Ishikawa (cell line): ENCODE measurements around the gene SCGB2A2.

Experiments
- CEBPB ChIP-seq: IDR thresholded peaks from 2 replicates; pipeline ENCODE4 v1.6.1; 2012
- CREB1 ChIP-seq: IDR thresholded peaks from 2 replicates; pipeline ENCODE4 v1.6.1; 2012; ENCODE audit warnings: low read depth
- EGR1 ChIP-seq: IDR thresholded peaks from 2 replicates; pipeline ENCODE4 v1.6.1; 2012
- EP300 ChIP-seq: IDR thresholded peaks from 2 replicates; pipeline ENCODE4 v1.6.1; 2012; ENCODE audit warnings: borderline replicate concordance
- FOXM1 ChIP-seq: IDR thresholded peaks from 2 replicates; pipeline ENCODE4 v1.6.1; 2012; ENCODE audit warnings: low read depth, borderline replicate concordance
- MAX ChIP-seq: IDR thresholded peaks from 2 replicates; pipeline ENCODE4 v1.6.1; 2012
- NFIC ChIP-seq: IDR thresholded peaks from 2 replicates; pipeline ENCODE4 v1.6.1; 2012
- RAD21 ChIP-seq: IDR thresholded peaks from 2 replicates; pipeline ENCODE4 v1.6.1; 2012; ENCODE audit warnings: low read depth
- REST ChIP-seq: IDR thresholded peaks from 2 replicates; pipeline ENCODE4 v1.6.1; 2012; ENCODE audit warnings: low read depth, mild to moderate bottlenecking
- TAF1 ChIP-seq: IDR thresholded peaks from 2 replicates; pipeline ENCODE4 v1.6.1; 2012; ENCODE audit warnings: low read depth, mild to moderate bottlenecking
- TCF12 ChIP-seq: IDR thresholded peaks from 2 replicates; pipeline ENCODE4 v1.6.1; 2012; ENCODE audit warnings: low read depth
- TEAD4 ChIP-seq: IDR thresholded peaks from 2 replicates; pipeline ENCODE4 v1.6.1; 2012
- USF1 ChIP-seq: IDR thresholded peaks from 2 replicates; pipeline ENCODE4 v1.6.1; 2012
- YY1 ChIP-seq: IDR thresholded peaks from 2 replicates; pipeline ENCODE4 v1.6.1; 2012; ENCODE audit warnings: low read depth
- ZBTB7A ChIP-seq: IDR thresholded peaks from 2 replicates; pipeline ENCODE4 v1.6.1; 2012; ENCODE audit warnings: low read depth

The SCGB2A2 gene

GRCh38 chr11:62269654-62270278 is at the start of gene SCGB2A2:
TSS of gene SCGB2A2 (plus strand) at chr11:62270158. CDS start at chr11:62270217, 59 bp downstream.
- TF ChIP-seq REST (no peak), CREB1 (no peak), TCF12 (no peak), USF1 (no peak), TAF1 (no peak), RAD21 (peak; percentile 73)

DNA sequence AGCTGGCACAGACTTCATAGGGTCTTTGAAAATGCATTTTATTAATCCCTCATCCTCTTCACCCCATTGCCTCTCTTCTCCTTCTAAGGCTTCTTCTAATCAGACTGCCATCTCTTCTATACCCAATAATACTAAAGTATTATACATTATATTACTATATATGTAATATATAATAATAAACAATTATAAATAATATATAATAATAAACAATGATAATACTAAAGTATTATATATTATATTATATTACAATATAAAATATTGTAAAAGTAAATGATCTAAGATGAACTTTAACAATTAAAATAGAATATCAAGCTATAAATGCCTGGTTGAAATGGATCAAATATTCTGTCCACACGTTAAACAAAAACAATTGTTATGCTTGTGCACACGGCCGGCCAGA is 48.5 kb upstream of the SCGB2A2 start:
- TF ChIP-seq MAX = no peak

GRCh38 chr11:62223095-62223494 is 46.9 kb upstream of the SCGB2A2 start:
- 0 out of 2 replicates have a peak, but pooled peaks have one; percentile 38 for TF ChIP-seq TCF12
- TF ChIP-seq EGR1 = no peak
- TF ChIP-seq NFIC = no peak
- peak; percentile 30; the same call in 1 of the 2 replicates for TF ChIP-seq USF1

DNA sequence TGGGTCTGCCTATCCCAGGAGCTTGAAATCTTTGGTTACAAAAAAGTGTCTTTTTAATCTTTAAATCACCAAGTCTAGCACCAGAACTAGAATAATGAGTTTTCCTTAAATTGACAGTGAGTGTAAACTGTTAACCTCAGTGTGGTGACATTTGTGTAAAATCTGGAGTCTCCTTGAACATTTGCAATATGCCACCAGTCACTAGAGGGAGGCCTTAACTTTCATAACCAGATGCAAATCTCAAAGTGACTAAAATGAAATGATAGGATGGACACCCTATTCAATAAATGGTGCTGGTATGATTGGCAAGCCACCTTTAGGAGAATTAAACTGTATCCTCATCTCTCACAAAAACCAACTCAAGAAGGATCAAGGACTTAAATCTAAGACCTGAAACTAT is 36.2 kb upstream of the SCGB2A2 start:
- TF ChIP-seq RAD21 (peak; percentile 79), YY1 (no peak)

DNA sequence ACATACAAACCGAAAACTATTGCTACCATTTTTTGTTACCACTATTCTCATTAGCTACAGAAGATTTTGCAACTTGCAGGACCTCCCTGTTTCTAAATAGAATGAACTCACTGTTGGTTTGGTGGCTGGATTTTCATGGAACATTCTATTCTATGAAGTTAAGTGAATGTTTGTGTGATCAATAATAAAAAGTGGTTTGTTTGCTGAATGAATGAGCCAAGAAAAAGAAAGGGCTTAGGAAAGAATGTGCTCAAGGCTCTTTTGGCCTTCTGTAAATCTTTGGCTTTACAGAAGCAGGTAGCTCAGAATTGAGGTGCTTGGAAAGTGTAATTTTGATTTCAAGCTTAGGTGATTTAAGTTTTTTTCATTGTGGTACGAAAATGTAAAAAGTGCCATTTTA is 33.8 kb upstream of the SCGB2A2 start:
- TF ChIP-seq REST = no peak
- no peak for TF ChIP-seq YY1
- no peak for TF ChIP-seq CEBPB
- no peak for TF ChIP-seq EP300
- TF ChIP-seq MAX = no peak

DNA sequence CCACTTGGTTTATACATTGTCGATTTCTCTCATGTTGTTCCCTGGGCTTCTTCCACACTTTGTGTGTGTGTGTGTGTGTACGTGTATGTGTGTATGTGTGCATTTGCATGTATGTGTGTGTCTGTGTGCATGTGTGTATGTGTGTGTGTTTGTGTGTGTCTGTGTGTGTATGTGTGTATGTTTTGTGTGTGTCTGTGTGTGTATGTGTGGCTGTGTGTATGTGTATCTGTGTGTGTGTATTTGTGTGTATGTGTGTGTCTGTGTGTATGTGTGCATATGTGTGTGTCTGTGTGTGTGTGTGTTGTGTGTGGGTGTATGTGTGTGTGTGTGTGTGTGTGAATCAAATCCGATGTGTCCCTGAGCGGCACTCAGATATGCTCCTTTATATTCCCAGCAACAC is 32.5 kb upstream of the SCGB2A2 start:
- TF ChIP-seq EP300 (no peak), TEAD4 (no peak), YY1 (no peak), CREB1 (no peak)

GRCh38 chr11:62238151-62238550 is 31.8 kb upstream of the SCGB2A2 start:
- no peak for TF ChIP-seq CREB1
- TF ChIP-seq EP300 = no peak
- no peak for TF ChIP-seq NFIC
- TF ChIP-seq CEBPB = no peak
- no peak for TF ChIP-seq USF1
- no peak for TF ChIP-seq MAX
- no peak for TF ChIP-seq TEAD4
- TF ChIP-seq ZBTB7A = no peak
- TF ChIP-seq FOXM1 = no peak
- no peak for TF ChIP-seq YY1
- no peak for TF ChIP-seq EGR1
- TF ChIP-seq TAF1 = no peak
- no peak for TF ChIP-seq REST
- TF ChIP-seq TCF12 = no peak
- no peak for TF ChIP-seq RAD21
